ENCODE results near the gene COPZ1. TPM values are rescaled to one million over a fixed set of nuclear protein-coding genes. Genes with fewer than 3 reads are reported as not detected.

Gene COPZ1
- total and polyA plus RNA-seq, 9 of the 15 experiments (the other 6 are each of a cell fraction or from before 2014, with no cell fraction given), result 137 to 487 (median 233) TPM

GRCh38 chr12:54358945-54359761 is 34.2 kb downstream of the COPZ1 start (continued):
- no peak for TF ChIP-seq FIP1L1 (IDR thresholded peaks at IDR 0.05; ENCODE audit: low read depth, low read length, poor library complexity, severe bottlenecking)
- TF ChIP-seq CREM (IDR thresholded peaks at IDR 0.05; ENCODE audit: low read depth), result peak; percentile 85
- TF ChIP-seq VEZF1 (CRISPR knock-in tag; IDR thresholded peaks at IDR 0.05), result peak; percentile 100
- no peak for TF ChIP-seq DEAF1 (CRISPR knock-in tag; IDR thresholded peaks at IDR 0.05)
- no peak for TF ChIP-seq ZNF717 (CRISPR knock-in tag; IDR thresholded peaks at IDR 0.05)
- no peak; the same call in 1 of the 2 replicates for TF ChIP-seq MAFK (IDR thresholded peaks at IDR 0.05; ENCODE audit: low read length)
- no peak for TF ChIP-seq SMAD3 (CRISPR knock-in tag; conservative IDR thresholded peaks at IDR 0.05)
- no peak for TF ChIP-seq SNAPC5 (CRISPR knock-in tag; IDR thresholded peaks at IDR 0.05)
- peak; percentile 93; the same call in 1 of the 2 replicates for TF ChIP-seq ZBTB26 (CRISPR knock-in tag; IDR thresholded peaks at IDR 0.05)
- peak; percentile 91 for TF ChIP-seq PRDM10 (IDR thresholded peaks at IDR 0.05; ENCODE audit: partially characterized antibody)
- no peak for TF ChIP-seq CREB5 (CRISPR knock-in tag; IDR thresholded peaks at IDR 0.05)
- TF ChIP-seq HNRNPUL1 (IDR thresholded peaks at IDR 0.05; ENCODE audit: low read length), result no peak
- no peak for TF ChIP-seq PCBP1 (IDR thresholded peaks at IDR 0.05; ENCODE audit: low read depth, low read length, poor library complexity, severe bottlenecking)
- peak; percentile 16 to 89; a peak in 3 of 4 replicates for TF ChIP-seq HDAC1 (IDR thresholded peaks at IDR 0.05)
- TF ChIP-seq HDGF (IDR thresholded peaks at IDR 0.05), result no peak
- peak; percentile 91 for TF ChIP-seq HBP1 (CRISPR knock-in tag; IDR thresholded peaks at IDR 0.05)
